Mesenteric fat pad (tissue), 1 donor: ENCODE data around the gene SETDB1. TPM values are rescaled to one million over a fixed set of nuclear protein-coding genes. Genes with fewer than 3 reads are reported as not detected.

ENCODE experiments used
- DNase-seq: peaks from one replicate; pipeline ENCODE4 v3.0.0-alpha.2; 2020; ENCODE audit warnings: low spot score
- total RNA-seq: library from RNA; stranded (reverse); fragmentation: NEBNext Ultra II Directional; extraction: Animal tissue kit (Norgen Biotek cat#: 25700); gene quantifications from one replicate; pipeline ENCODE4 v1.2.1, GENCODE V29; 2021
- donor health status: DM: yes; HTN: yes; CAD: no.

The SETDB1 gene
- total RNA-seq, 1 donor from 2014 or later, result 32.3 TPM

DNA sequence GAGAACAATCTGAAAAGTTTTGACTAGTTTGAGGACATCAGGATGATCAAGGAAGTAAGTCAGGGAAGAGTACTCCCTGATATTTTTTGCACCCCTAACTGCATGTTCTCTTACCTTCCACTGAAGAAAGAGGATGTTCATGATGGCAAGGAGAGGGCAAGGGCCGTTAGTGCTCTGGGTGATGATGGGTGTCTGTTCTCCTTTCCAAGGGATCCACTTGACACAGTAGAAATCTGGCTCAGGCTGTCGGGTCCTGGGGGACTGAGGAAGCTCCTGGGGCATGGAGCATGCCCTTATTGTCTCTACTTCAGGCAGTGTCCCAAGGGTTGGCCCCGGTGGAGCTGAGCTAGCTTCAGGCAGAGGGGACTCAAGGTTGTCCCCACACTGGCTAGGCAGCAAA is 75.9 kb downstream of the SETDB1 start:
- no peak for DNase-seq

DNA sequence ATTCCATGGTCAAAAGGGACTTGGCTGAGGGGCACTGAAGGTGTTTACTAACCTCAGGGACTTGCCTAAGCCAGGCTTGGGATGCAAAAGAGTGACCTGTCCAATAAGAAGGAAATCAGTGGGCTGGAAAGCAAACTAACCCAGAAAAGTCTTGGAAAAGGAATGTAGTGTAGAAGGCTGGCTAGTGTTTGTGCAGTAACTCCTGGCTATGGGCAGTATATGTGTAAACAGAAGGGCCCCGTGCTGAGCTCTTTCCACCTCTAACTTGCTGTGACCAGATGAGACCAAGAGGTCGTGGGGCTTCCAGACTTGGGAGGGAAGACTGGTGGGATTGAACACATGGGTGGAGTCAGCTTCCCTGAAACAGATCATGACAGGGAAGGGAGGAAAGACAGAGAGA is 76.4 kb downstream of the SETDB1 start:
- no peak for DNase-seq

DNA sequence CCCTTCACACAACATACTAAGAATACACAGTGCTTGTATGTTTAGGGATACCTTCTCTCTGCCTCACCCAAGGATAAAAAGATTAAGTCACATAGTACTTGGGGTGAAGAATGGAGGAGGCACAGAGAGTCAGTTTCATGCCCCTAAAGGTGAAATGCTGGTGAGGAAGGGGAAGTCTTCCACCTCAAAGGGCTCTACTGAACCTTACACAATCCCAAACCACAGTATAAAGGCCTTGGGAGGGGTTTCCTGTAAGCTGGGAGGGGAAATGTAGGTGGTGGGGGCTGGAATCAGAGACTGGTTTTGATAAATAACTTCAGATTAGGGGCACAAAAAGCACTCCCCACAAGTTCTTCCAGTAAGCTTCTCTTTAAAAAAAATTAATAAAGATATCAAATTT is 77.0 kb downstream of the SETDB1 start:
- no peak for DNase-seq

DNA sequence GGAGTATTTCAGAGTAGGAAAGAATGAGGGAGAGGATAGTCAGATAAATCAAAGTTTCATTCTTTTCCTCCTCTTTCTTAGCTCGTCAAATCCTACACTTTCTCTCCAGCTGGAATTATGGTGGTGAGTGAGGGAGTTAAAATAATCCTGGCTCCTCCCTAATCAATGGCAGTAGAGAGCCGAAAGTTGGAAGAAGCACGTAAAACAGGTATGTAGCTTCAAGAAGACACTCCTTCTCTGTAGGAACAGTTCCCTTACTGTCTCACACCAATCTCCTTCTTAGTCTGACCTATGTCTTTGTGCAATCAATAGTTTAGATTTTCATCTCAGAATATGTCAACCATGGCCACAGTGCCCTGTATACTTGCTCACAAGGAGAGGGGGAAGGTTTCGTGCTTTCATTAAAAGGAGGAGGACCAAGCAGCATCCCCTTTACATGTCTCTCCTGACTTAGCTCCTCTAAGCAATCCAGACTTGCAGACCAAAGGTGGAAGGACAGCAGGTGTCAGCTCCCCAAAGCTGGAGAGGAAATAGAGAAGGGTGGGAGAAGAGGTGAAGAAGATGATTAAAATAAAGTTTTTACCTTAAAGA is 79.7 kb downstream of the SETDB1 start:
- DNase-seq, result no peak

DNA sequence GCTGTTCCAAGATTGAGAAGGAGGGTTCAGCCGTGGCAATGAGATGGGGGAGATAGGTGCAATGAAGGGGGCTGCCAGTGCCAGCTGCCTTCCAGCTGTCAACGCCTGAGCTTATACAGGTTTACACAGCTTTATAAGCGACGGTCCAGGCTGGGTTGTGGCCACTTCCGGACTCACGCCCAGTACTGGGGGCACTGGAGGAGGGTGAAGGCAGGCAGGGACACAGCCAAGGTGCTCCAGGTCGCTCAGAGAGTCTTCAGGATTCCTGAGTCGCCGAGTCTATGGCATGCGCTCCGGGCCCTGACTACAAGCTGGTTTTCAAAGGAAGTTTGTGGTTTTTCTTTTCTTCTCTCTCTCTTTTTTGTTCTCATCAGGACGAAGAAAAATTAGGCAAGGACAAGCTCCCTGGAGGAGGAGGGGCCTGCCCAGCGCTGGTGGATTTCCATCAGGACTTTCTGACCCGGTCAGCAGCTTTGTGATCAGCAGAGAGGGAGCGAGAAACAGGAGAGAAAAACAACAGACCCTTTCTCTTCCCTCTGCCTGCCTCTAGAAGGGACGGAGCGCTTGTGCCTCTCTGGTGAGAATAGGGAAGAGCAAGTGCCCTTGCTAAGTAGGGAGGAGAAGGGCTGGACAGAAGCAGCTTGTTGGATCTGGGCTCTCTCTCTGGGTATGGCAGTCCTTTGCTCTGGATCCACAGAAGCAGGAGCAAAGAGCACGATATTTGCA is 80.3 kb downstream of the SETDB1 start, which contains the start of gene MINDY1:
MINDY1 (minus strand) TSS at position 576 of the 726 bp plus-strand sequence. CDS start 4,285 bp downstream, outside the sequence.
- DNase-seq, result no peak

DNA sequence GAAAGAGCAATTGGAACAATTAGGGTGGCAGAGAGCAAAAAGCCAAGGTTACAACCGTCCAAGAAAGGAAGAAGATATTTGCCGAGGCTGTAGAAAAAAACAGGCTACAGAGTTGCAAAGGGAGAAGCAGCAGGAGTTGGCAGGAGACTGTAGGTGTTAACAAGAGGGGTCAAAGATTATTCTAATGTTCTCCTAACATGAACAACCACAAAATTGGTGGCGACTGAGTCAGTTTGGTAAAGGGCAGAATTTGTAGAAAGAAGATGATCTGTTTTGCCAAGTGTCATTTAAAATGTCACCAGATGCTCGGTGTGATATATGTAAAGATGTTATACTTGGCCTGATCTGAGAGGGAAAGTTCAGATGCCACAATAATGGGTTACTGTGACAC is 81.7 kb downstream of the SETDB1 start:
- no peak for DNase-seq

DNA sequence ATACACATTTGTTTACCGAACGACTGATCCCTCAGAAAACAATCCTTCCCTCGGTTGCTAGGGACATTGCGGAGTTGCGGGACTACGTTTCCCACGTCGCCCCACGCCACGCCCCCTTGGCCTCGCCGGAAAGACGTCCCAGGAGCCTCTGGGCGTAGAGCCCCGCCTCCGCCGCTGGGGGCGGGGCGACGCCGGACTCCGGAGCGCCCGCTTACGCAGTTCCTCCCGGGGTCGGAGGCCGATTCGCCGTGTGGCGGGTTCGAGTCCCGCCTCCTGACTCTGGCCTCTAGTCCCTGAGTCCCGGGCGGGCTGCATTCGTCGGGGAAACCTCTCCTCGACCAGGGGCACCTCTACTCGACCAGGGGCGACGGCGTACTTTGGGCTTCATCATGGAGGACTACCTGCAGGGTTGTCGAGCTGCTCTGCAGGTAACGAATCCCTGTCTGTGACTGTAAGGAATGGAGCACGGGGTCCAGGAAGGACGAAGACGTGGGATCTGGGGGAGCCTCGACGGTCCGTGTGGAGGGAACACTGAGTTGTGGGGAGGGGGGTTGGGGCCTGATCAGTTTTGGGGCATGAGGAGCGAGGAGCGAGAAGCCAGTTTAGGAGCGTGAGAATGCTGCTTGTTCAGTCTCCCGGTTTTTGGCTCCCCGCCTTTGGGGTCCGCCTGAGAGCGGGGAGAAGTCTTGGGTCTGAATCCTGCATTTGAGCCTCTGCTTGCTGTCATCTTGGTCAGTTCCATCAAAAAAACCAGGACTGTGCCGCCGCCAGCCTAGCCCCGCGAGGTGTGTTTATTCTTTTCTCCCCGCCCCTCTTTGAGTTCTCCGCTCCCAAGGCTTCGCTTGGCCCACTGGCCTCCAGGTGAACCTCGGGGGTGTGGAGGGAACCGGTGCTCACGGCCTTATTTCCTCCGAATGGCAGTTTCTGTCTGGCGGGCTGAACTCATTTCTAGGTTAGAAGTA is 82.4 kb downstream of the SETDB1 start, which contains the start of gene PRUNE1:
PRUNE1 (plus strand) TSS at position 206 of the 962 bp plus-strand sequence; CDS start at position 390, 184 bp downstream.
- DNase-seq, result peak; percentile 99

DNA sequence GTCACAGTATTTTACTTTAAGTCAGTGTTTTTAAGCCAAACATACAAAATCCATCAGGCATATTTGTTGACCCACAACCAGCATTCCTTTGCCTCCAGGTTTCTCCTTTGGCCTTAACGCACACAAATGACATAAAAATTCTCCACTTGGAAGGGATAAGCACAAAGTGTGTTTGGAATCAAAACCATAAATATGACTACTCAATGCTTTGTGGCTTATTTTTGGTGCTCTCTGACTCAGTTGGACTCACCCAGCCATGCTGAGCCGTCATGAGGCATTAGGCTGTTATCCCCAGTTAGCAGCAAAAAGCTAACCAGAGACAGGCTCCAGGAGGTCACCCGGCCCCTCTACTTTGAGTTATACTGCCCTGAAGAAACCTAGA is 83.0 kb downstream of the SETDB1 start:
- no peak for DNase-seq

DNA sequence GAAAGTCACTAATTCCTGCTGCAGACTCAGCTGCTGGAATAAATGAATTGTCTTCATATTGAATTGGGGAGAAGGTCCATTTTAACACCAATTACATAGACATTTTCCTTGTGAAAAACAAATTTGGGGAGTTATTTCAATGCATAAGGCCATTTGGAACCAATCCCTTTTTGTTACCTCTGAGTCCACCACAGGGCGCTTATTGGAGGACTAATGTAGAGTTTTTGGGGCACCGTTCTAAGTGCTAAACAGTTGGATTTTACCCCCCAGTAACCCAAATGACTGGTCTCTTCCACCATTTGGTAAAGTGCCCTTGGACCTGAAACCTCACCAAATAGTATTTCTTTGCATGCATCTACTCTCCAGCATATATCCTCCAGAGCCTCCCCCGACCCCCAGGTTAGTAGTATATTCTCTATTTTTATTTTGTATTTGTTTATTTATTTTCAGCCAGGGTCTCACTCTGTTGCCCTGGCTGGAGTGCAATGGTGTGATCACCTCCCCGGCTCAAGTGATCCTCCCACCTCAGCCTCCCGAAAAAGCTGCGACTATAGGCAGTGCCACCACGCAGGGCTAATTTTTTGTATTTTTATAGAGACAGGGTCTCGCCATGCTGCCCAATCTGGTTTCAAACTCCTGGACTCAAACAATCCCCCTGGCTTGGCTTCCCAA is 83.6 kb downstream of the SETDB1 start:
- no peak for DNase-seq

DNA sequence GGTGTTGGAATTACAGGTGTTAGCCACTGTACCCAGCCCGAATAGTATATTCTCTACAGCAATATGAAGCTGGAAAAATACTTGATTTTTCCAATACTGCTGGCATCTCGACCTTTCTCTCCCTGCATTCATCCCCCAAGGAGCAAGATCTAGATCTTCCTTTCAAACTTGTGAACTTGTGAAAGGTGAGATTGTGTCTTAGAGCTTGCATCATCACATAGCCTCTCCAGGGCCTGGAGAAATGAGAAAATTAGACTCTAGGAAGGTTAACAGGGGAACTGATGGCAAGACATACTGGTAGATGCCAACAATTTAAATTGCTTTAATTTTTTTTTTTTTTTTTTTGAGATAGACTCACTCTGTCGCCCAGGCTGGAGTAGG is 84.2 kb downstream of the SETDB1 start:
- DNase-seq, result no peak

DNA sequence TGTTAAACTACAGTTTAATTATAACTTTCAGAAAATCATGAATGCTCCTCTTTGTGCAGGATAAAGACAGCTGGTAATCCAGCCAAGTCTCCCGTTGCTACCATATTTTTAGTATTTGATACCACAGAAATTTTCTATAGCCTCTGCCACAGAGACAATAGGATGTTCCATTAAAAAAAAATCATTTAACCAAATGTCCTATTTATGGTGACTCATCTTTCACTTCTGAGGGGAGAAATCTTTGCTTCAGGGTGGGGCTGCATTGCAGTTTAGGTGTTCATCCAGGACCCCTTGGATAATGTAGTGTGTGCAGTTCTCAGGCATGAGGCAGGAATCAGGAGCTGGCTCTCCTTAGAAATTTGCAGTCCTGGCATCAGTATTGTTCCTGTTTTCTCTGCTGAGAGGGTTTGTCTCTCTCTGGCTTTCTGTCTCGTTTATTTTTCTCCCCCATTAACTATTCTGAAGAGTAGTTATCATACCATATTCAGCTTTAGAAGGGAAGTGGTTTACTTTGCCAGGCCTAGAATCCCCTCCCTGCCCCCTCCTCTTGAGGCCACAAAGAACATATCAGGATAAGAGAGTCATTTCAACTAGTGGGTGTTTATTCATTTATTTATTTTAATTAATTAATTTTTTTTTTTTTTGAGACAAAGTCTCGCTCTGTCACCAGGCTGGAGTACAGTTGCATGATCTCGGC is 85.1 kb downstream of the SETDB1 start:
- no peak for DNase-seq

DNA sequence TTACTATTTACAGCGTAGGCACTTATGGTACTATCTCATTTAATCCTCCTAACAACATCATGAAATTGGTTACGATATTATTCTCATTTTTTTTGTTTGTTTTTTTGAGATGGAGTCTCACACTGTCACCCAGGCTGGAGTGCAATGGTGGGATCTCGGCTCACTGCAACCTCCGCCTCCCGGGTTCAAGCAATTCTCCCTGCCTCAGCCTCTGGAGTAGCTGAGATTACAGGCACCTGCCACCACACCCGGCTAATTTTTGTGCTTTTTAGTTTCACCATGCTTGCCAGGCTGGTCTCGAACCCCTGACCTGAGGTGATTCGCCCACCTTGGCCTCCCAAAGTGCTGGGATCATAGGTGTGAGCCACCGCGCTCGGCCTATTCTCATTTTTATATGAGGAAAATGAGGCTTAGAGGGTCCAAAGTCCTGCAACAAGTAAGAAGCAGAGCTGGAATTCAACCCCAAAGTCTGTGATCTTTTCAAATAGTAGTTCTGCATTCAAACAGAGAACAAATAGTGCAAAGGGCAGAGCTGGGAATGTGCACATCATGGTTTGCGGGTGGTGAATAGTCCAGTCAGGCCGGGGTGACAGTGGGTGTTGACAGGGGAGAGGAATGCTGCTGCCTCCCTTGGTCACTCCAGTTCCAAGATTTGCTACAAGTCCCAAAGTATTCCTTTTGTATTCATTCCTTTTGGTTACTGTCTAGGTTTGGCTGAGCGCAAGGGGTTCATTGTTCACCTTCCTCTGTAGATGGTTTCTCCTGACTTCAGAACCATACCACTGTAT is 86.7 kb downstream of the SETDB1 start:
- DNase-seq, result no peak

DNA sequence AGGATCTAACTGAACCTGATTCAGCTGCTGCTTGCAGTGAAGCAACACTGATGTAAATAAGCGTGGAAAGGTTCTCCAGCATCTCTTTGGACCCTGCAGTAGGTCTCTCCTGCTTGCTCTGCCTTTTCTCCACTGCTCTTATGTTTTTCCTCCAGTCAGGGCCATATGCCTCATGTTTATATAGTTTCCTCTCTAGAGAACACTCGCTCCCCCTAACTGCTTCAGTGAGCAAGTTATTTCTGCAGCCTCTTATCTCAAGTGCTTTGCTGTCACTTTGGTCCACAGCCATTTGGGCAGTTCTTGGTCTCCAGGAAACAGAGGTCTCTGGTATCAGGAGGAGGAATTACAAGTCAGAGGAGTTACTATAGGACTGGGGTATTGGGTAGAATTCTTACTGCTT is 87.4 kb downstream of the SETDB1 start:
- no peak for DNase-seq

Other genes starting within 250 kb of the SETDB1 start
- gene GOLPH3L, start 229.2 kb upstream of the SETDB1 start, total RNA-seq, result 19.1 TPM
- gene HORMAD1, start 205.5 kb upstream of the SETDB1 start, total RNA-seq, result 0.29 TPM
- gene CTSS, start 160.6 kb upstream of the SETDB1 start, total RNA-seq, result 173 TPM
- 76.4 TPM for gene CTSK, start 118.1 kb upstream of the SETDB1 start, total RNA-seq
- gene ARNT, start 49.8 kb upstream of the SETDB1 start, total RNA-seq, result 51.0 TPM
- not detected for gene CTXND2, start 39.2 kb upstream of the SETDB1 start, total RNA-seq
- gene CERS2, start 48.5 kb downstream of the SETDB1 start, total RNA-seq, result 159 TPM
- 0.48 TPM for gene ANXA9, start 55.9 kb downstream of the SETDB1 start, total RNA-seq
- 18.6 TPM for gene MINDY1, start 80.5 kb downstream of the SETDB1 start, total RNA-seq
- gene PRUNE1, start 82.1 kb downstream of the SETDB1 start, total RNA-seq, result 14.4 TPM
- not detected for gene BNIPL, start 110.2 kb downstream of the SETDB1 start, total RNA-seq
- 5.4 TPM for gene C1orf56, start 121.4 kb downstream of the SETDB1 start, total RNA-seq
- 97.4 TPM for gene CDC42SE1, start 133.3 kb downstream of the SETDB1 start, total RNA-seq
- 0.64 TPM for gene MLLT11, start 134.0 kb downstream of the SETDB1 start, total RNA-seq
- 15.7 TPM for gene GABPB2, start 144.4 kb downstream of the SETDB1 start, total RNA-seq
- 4.8 TPM for gene SEMA6C, start 220.3 kb downstream of the SETDB1 start, total RNA-seq
- 8.0 TPM for gene TNFAIP8L2, start 230.3 kb downstream of the SETDB1 start, total RNA-seq
- 5.3 TPM for gene LYSMD1, start 239.5 kb downstream of the SETDB1 start, total RNA-seq
- gene SCNM1, start 239.8 kb downstream of the SETDB1 start, total RNA-seq, result 32.7 TPM
- gene TMOD4, start 249.6 kb downstream of the SETDB1 start, total RNA-seq, result not detected